GM19025 (cell line): ENCODE measurements around the gene EPG5.
"Not testable (repeated sequence)": the region's sequence is repeated elsewhere in the genome, so short reads cannot be mapped to it uniquely, and the experiment has no call there.

Experiments used
- ATAC-seq: cut with Tn5 transposase; IDR thresholded peaks from one replicate; pipeline ENCODE4 v1.9.1; 2021; ENCODE audit warnings: mild to moderate bottlenecking, low read depth, moderate library complexity; ENCODE audit not compliant: unreplicated experiment

The EPG5 gene

GRCh38 chr18:45871431-45872084 lies 95.6 kb downstream of the EPG5 start:
- no peak for ATAC-seq

- no peak for ATAC-seq
Measured at GRCh38 chr18:45870419-45870818, 96.7 kb downstream of the EPG5 start.

- ATAC-seq: no peak
Measured at GRCh38 chr18:45865466-45865865, 101.7 kb downstream of the EPG5 start.

- ATAC-seq: no peak
Measured at GRCh38 chr18:45864081-45864480, 103.0 kb downstream of the EPG5 start.

- ATAC-seq: no peak
Measured at GRCh38 chr18:45863469-45863868, 103.7 kb downstream of the EPG5 start.

GRCh38 chr18:45861926-45862325 lies 105.2 kb downstream of the EPG5 start:
- ATAC-seq: no peak

- no peak for ATAC-seq
Measured at GRCh38 chr18:45860971-45861370, 106.2 kb downstream of the EPG5 start.

- no peak for ATAC-seq
Measured at GRCh38 chr18:45860492-45860891, 106.6 kb downstream of the EPG5 start.

- ATAC-seq: no peak
Measured at GRCh38 chr18:45859334-45859733, 107.8 kb downstream of the EPG5 start.

- no peak for ATAC-seq
Measured at GRCh38 chr18:45856531-45856930, 110.6 kb downstream of the EPG5 start.

- no peak for ATAC-seq
Measured at GRCh38 chr18:45854036-45854586, 113.0 kb downstream of the EPG5 start.

- ATAC-seq: no peak
Measured at GRCh38 chr18:45852631-45853030, 114.5 kb downstream of the EPG5 start.

- ATAC-seq: no peak
Measured at GRCh38 chr18:45851161-45851925, 115.8 kb downstream of the EPG5 start.

- ATAC-seq: no peak
Measured at GRCh38 chr18:45850021-45850420, 117.1 kb downstream of the EPG5 start.

GRCh38 chr18:45849529-45849928 lies 117.6 kb downstream of the EPG5 start:
- ATAC-seq: no peak

- ATAC-seq: not testable (repeated sequence)
Measured at GRCh38 chr18:45848643-45849042, 118.5 kb downstream of the EPG5 start.

- no peak for ATAC-seq
Measured at GRCh38 chr18:45847119-45847518, 120.0 kb downstream of the EPG5 start.

GRCh38 chr18:45845410-45845809 lies 121.7 kb downstream of the EPG5 start:
- ATAC-seq: no peak

GRCh38 chr18:45844938-45845337 lies 122.2 kb downstream of the EPG5 start:
- ATAC-seq: no peak

GRCh38 chr18:45843019-45843418 lies 124.1 kb downstream of the EPG5 start:
- ATAC-seq: no peak

- ATAC-seq: no peak
Measured at GRCh38 chr18:45841765-45842442, 125.2 kb downstream of the EPG5 start.
